Liver (tissue), 9 donors: ENCODE results near the gene TTC38. TPM values are rescaled to one million over a fixed set of nuclear protein-coding genes. Genes with fewer than 3 reads are reported as not detected.

Experiments
- DNase-seq: peaks from one replicate; pipeline ENCODE4 v3.0.0-alpha.2; 2017; ENCODE audit warnings: low spot score
- H3K27ac ChIP-seq, 2 donors: one replicate each; pipeline ENCODE4 v1.7.0; 2013; ENCODE audit warnings: inconsistent platforms in 2 of 2, low read length in 2 of 2, control low read depth in 1 of 2, low read depth in 1 of 2, mild to moderate bottlenecking in 1 of 2
- H3K27me3 ChIP-seq, 4 donors: one replicate each; pipeline versions ENCODE4 v1.6.1 to v1.7.0; 2013; ENCODE audit warnings: low read length in 3 of 4, inconsistent platforms in 1 of 4, mild to moderate bottlenecking in 1 of 4, moderate library complexity in 1 of 4; ENCODE audit not compliant: control insufficient read depth in 4 of 4, insufficient read depth in 4 of 4
- H3K36me3 ChIP-seq, 4 donors: one replicate each; pipeline versions ENCODE4 v1.6.1 to v1.7.0; 2013; ENCODE audit warnings: low read length in 3 of 4, mild to moderate bottlenecking in 3 of 4, low read depth in 1 of 4, moderate library complexity in 1 of 4; ENCODE audit not compliant: control insufficient read depth in 4 of 4, insufficient read depth in 3 of 4
- H3K4me1 ChIP-seq, 4 donors: one replicate each; pipeline versions ENCODE4 v1.6.1 to v1.7.0; 2013; ENCODE audit warnings: low read length in 3 of 4, mild to moderate bottlenecking in 3 of 4, moderate library complexity in 1 of 4; ENCODE audit not compliant: control insufficient read depth in 4 of 4, insufficient read depth in 4 of 4
- H3K4me3 ChIP-seq, 3 donors: one replicate each; pipeline versions ENCODE4 v1.6.1 to v1.7.0; 2013; ENCODE audit warnings: low read length in 3 of 3, control low read depth in 1 of 3, low read depth in 1 of 3, mild to moderate bottlenecking in 1 of 3
- H3K9ac ChIP-seq, 2 donors: one replicate each; pipeline ENCODE4 v1.7.0; 2013; ENCODE audit warnings: low read length in 2 of 2, mild to moderate bottlenecking in 2 of 2, moderate library complexity in 2 of 2, control low read depth in 1 of 2, low read depth in 1 of 2
- H3K9me3 ChIP-seq, 4 donors: one replicate each; pipeline versions ENCODE4 v1.6.1 to v1.7.0; 2013; ENCODE audit warnings: low read length in 3 of 4; ENCODE audit not compliant: control insufficient read depth in 4 of 4
- ATF3 ChIP-seq: IDR thresholded peaks from 2 replicates; pipeline ENCODE4 v1.6.1; 2016; ENCODE audit warnings: antibody characterized with exemption
- CTCF ChIP-seq: fragments of 150-350 bp; IDR thresholded peaks from 2 replicates; pipeline ENCODE4 v1.5.1; 2017; ENCODE audit warnings: improper control_type of control experiment, low read depth, low read length; ENCODE audit not compliant: missing input control
- EGR1 ChIP-seq, 2 donors: IDR thresholded peaks; 2 replicates each; pipeline ENCODE4 v1.6.1; 2016 to 2018; ENCODE audit warnings: antibody characterized with exemption in 2 of 2, low read depth in 2 of 2
- FOXA1 ChIP-seq: IDR thresholded peaks from 2 replicates; pipeline ENCODE4 v1.6.1; 2016; ENCODE audit warnings: antibody characterized with exemption
- GABPA ChIP-seq, 2 donors: IDR thresholded peaks in 1 of 2; conservative IDR thresholded peaks in 1 of 2; 2 replicates each; pipeline ENCODE4 v1.6.1; 2016; ENCODE audit warnings: antibody characterized with exemption in 2 of 2, mild to moderate bottlenecking in 1 of 2, moderate library complexity in 1 of 2
- HNF4A ChIP-seq, 2 donors: conservative IDR thresholded peaks; 2 replicates each; pipeline ENCODE4 v1.6.1; 2016; ENCODE audit warnings: antibody characterized with exemption in 2 of 2, mild to moderate bottlenecking in 2 of 2
- HNF4G ChIP-seq: IDR thresholded peaks from 2 replicates; pipeline ENCODE4 v1.6.1; 2016; ENCODE audit warnings: antibody characterized with exemption
- JUND ChIP-seq, 2 donors: IDR thresholded peaks; 2 replicates each; pipeline ENCODE4 v1.6.1; 2016; ENCODE audit warnings: antibody characterized with exemption in 2 of 2
- MAX ChIP-seq: IDR thresholded peaks from 2 replicates; pipeline ENCODE4 v1.6.1; 2016; ENCODE audit warnings: antibody characterized with exemption
- NR2F2 ChIP-seq: IDR thresholded peaks from 2 replicates; pipeline ENCODE4 v1.6.1; 2016; ENCODE audit warnings: antibody characterized with exemption
- RAD21 ChIP-seq, 2 donors: IDR thresholded peaks; 2 replicates each; pipeline ENCODE4 v1.6.1; 2016; ENCODE audit warnings: antibody characterized with exemption in 2 of 2, mild to moderate bottlenecking in 2 of 2
- RXRA ChIP-seq, 2 donors: IDR thresholded peaks; 2 replicates each; pipeline ENCODE4 v1.6.1; 2017 to 2018; ENCODE audit warnings: antibody characterized with exemption in 2 of 2, mild to moderate bottlenecking in 1 of 2
- SP1 ChIP-seq: IDR thresholded peaks from 2 replicates; pipeline ENCODE4 v1.6.1; 2018; ENCODE audit warnings: antibody characterized with exemption, mild to moderate bottlenecking
- TAF1 ChIP-seq: conservative IDR thresholded peaks from 2 replicates; pipeline ENCODE4 v1.6.1; 2016; ENCODE audit warnings: antibody characterized with exemption, mild to moderate bottlenecking
- YY1 ChIP-seq: IDR thresholded peaks from 2 replicates; pipeline ENCODE4 v1.6.1; 2016; ENCODE audit warnings: antibody characterized with exemption, mild to moderate bottlenecking
- ZBTB33 ChIP-seq: IDR thresholded peaks from 2 replicates; pipeline ENCODE4 v1.6.1; 2016; ENCODE audit warnings: antibody characterized with exemption
- WGBS: extraction: QIAGEN DNeasy Blood & Tissue Kit; methylation state at CpG from one replicate; pipeline ENCODE4 v1.1.7; 2013; 5-methylcytosine and 5-hydroxymethylcytosine counted together
- polyA plus RNA-seq, 2 donors: library from polyadenylated mRNA; stranded (reverse) in 1 of 2; unstranded in 1 of 2; fragments of 200-250 nt in 1 of 2; fragments of >200 nt in 1 of 2; fragmentation: Nextera tagmentation in 1 of 2; extraction: Ambion mirVana in 1 of 2; gene quantifications; one replicate each; pipeline versions ENCODE4 v1.2.1 to v1.2.3, GENCODE V29; 2013 to 2015
- total RNA-seq, 2 donors: library from RNA; depleted of rRNA; stranded (reverse); fragments of >200 nt; gene quantifications; one replicate each; pipeline ENCODE4 v1.2.3, GENCODE V29; 2014
- donor health status: healthy.
- donor health status: healthy.
- donor health status: healthy.
- donor health status: healthy.
- donor health status: healthy.

The TTC38 gene
- total and polyA plus RNA-seq, 4 donors, result 63.9 to 389 (median 128) TPM

- no peak for TF ChIP-seq CTCF
- no peak for TF ChIP-seq ZBTB33
- TF ChIP-seq ATF3, result no peak
- TF ChIP-seq EGR1 (IDR thresholded peaks at IDR 0.05; ENCODE audit: low read depth in 2 of 2), result no peak
- TF ChIP-seq FOXA1, result no peak
- no peak for TF ChIP-seq HNF4A (conservative IDR thresholded peaks at IDR 0.05)
- no peak for TF ChIP-seq SP1
- TF ChIP-seq HNF4G, result no peak
- no peak for TF ChIP-seq TAF1
- no peak for TF ChIP-seq NR2F2
- TF ChIP-seq YY1, result no peak
- no peak for TF ChIP-seq JUND (IDR thresholded peaks at IDR 0.05)
- TF ChIP-seq RXRA (IDR thresholded peaks at IDR 0.05), result no peak
- DNase-seq, result no peak
- Histone ChIP-seq H3K4me3 (no peak overlapping the region), H3K36me3 (no peaks in the 10 kb centered on the region), H3K27ac (no peak overlapping the region), H3K9me3 (no peaks in the 10 kb centered on the region), H3K4me1 (no peaks in the 10 kb centered on the region), H3K27me3 (no peaks in the 10 kb centered on the region), H3K9ac (no peak overlapping the region)
- 97% methylated on average over 14 of the region's 14 CpGs for WGBS
Observed at GRCh38 chr22:46320166-46320710, 52.4 kb downstream of the TTC38 start.

DNA sequence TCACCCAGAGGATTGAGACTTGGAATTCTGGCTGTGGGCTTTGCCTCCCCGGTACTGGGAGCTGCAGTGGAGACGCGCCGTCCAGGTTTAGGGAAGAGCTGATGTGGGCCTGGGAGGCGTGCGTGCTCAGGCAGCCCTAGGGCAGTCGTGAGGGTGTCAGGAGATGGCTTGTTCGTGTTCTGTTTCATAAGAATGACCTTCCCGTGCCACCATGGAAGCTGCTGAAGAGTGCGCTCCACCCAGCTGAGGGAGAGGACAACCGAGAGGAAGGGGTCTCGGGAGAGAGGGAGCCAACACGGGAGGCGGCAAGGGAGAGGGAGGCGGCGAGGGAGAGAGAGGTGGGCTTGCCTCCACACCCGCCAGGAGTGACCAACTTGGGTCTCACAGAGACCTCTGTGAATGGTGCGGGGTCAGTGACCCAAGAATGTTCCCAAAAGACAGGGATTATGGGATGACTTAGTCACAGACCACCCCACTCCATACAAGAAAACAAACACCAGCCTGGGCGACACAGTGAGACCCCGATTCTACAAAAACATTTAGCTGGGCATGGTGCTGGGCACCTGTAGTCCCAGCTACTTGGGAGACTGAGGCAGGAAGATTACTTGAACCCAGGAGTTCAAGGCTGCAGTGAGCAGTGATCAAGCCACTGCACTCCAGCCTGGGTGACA lies 53.0 kb downstream of the TTC38 start:
- no peak overlapping the region for H3K9ac ChIP-seq
- H3K4me3 ChIP-seq, result no peak overlapping the region
- no peak overlapping the region for H3K27ac ChIP-seq
- H3K4me1 ChIP-seq, result no peaks in the 10 kb centered on the region
- no peak for DNase-seq
- H3K9me3 ChIP-seq, result no peaks in the 10 kb centered on the region
- WGBS, result 96% methylated on average over 20 of the region's 20 CpGs
- no peaks in the 10 kb centered on the region for H3K36me3 ChIP-seq
- TF ChIP-seq NR2F2 (no peak), SP1 (no peak), HNF4A (conservative IDR thresholded peaks at IDR 0.05) (no peak), GABPA (IDR thresholded peaks at IDR 0.05 in 1 of 2, conservative IDR thresholded peaks at IDR 0.05 in 1 of 2) (no peak), TAF1 (no peak), JUND (IDR thresholded peaks at IDR 0.05) (no peak), ATF3 (no peak), YY1 (no peak), MAX (no peak), FOXA1 (no peak), RAD21 (IDR thresholded peaks at IDR 0.05) (no peak), EGR1 (IDR thresholded peaks at IDR 0.05; ENCODE audit: low read depth in 2 of 2) (no peak), CTCF (no peak)
- H3K27me3 ChIP-seq, result no peaks in the 10 kb centered on the region
